WTC11 (cell line): ENCODE results near the gene LENEP. TPM values are rescaled to one million over a fixed set of nuclear protein-coding genes. Genes with fewer than 3 reads are reported as not detected.
A peak's percentile ranks its signal among the peaks of the same experiment; 100 is the strongest.

Experiments used
- ATAC-seq: fragments of 200-7000 bp; cut with Tn5 transposase; 2 replicates; pipeline ENCODE4 v1.10.0; 2021; ENCODE audit warnings: mild to moderate bottlenecking, moderate library complexity
- CTCF ChIA-PET: fragments of 300-600 bp; sonication (Branson Sonifier 250); formaldehyde crosslinking; loops from one replicate; lab custom pipeline; 2021; ENCODE audit warnings: antibody characterized with exemption; lab: Charles Lee
- POLR2A ChIA-PET: fragments of 350-600 bp; sonication (Branson Sonifier 250); formaldehyde crosslinking; loops from one replicate; lab custom pipeline; 2021; ENCODE audit warnings: antibody characterized with exemption; lab: Charles Lee
- DNase-seq: peaks from one replicate; pipeline ENCODE4 v3.0.0; 2021; ENCODE audit warnings: low spot score
- H3K27ac Mint-ChIP-seq: 2 replicates; pipeline ENCODE4 v1.8.0; 2021; ENCODE audit warnings: mixed read lengths
- H3K27me3 Mint-ChIP-seq: 2 replicates; pipeline ENCODE4 v1.8.0; 2021; ENCODE audit warnings: low read depth, mild to moderate bottlenecking, moderate library complexity, mixed read lengths
- H3K36me3 Mint-ChIP-seq: 2 replicates; pipeline ENCODE4 v1.8.0; 2021; ENCODE audit warnings: mixed read lengths
- H3K4me1 Mint-ChIP-seq: 2 replicates; pipeline ENCODE4 v1.8.0; 2022; ENCODE audit warnings: mixed read lengths
- H3K4me3 Mint-ChIP-seq: 2 replicates; pipeline ENCODE4 v1.8.0; 2021; ENCODE audit warnings: mild to moderate bottlenecking, moderate library complexity, mixed read lengths
- H3K9me3 Mint-ChIP-seq: 2 replicates; pipeline ENCODE4 v1.8.0; 2021; ENCODE audit warnings: mixed read lengths
- ELF4 ChIP-seq: sonication (generic); formaldehyde crosslinking; IDR thresholded peaks from 2 replicates; pipeline ENCODE4 v1.8.1; 2022; ENCODE audit warnings: low read depth, mild to moderate bottlenecking, moderate library complexity, missing genetic modification reagents
- ETV6 ChIP-seq: sonication (generic); formaldehyde crosslinking; IDR thresholded peaks from 2 replicates; pipeline ENCODE4 v1.8.1; 2022; ENCODE audit warnings: mild to moderate bottlenecking, missing genetic modification reagents
- FOXP1 ChIP-seq: sonication (generic); formaldehyde crosslinking; IDR thresholded peaks from 2 replicates; pipeline ENCODE4 v1.8.0; 2022; ENCODE audit warnings: missing genetic modification reagents, mild to moderate bottlenecking, moderate library complexity, borderline replicate concordance
- MYBL2 ChIP-seq: sonication (generic); formaldehyde crosslinking; IDR thresholded peaks from 2 replicates; pipeline ENCODE4 v1.8.1; 2023; ENCODE audit warnings: mild to moderate bottlenecking, moderate library complexity, missing genetic modification reagents
- NFE2L1 ChIP-seq: sonication (generic); formaldehyde crosslinking; IDR thresholded peaks from 2 replicates; pipeline ENCODE4 v1.8.1; 2023; ENCODE audit warnings: missing genetic modification reagents
- TEAD4 ChIP-seq: sonication (generic); formaldehyde crosslinking; IDR thresholded peaks from 2 replicates; pipeline ENCODE4 v1.8.0; 2022; ENCODE audit warnings: mild to moderate bottlenecking, missing genetic modification reagents
- total RNA-seq: library from RNA; stranded (reverse); gene quantifications from 3 replicates; pipeline ENCODE4 v1.2.3, GENCODE V29; 2021
- TF ChIP-seq, protein P1 (sequence below): sonication (generic); formaldehyde crosslinking; conservative IDR thresholded peaks from 2 replicates; pipeline ENCODE4 v1.8.1; 2023; ENCODE audit warnings: mild to moderate bottlenecking, low read depth, missing genetic modification reagents, moderate library complexity
- TF ChIP-seq, protein P2 (sequence below): sonication (generic); formaldehyde crosslinking; IDR thresholded peaks from 2 replicates; pipeline ENCODE4 v1.8.1; 2023; ENCODE audit warnings: mild to moderate bottlenecking, moderate library complexity, missing genetic modification reagents
- TF ChIP-seq, protein P3 (sequence below): sonication (generic); formaldehyde crosslinking; IDR thresholded peaks from 2 replicates; pipeline ENCODE4 v1.8.0; 2022; ENCODE audit warnings: mild to moderate bottlenecking, missing genetic modification reagents
- TF ChIP-seq, protein P4 (sequence below): sonication (generic); formaldehyde crosslinking; IDR thresholded peaks from 2 replicates; pipeline ENCODE4 v1.8.0; 2022; ENCODE audit warnings: missing genetic modification reagents
- TF ChIP-seq, protein P5 (sequence below): fragments of 250-450 bp; sonication (Bioruptor Pico); IDR thresholded peaks from 2 replicates; pipeline ENCODE4 v2.1.2; 2022; ENCODE audit warnings: mild to moderate bottlenecking, moderate library complexity
- TF ChIP-seq, protein P6 (sequence below): sonication (generic); formaldehyde crosslinking; IDR thresholded peaks from 2 replicates; pipeline ENCODE4 v1.8.1; 2022; ENCODE audit warnings: mild to moderate bottlenecking, moderate library complexity, missing genetic modification reagents
- TF ChIP-seq, protein P7 (sequence below): sonication (generic); formaldehyde crosslinking; IDR thresholded peaks from 2 replicates; pipeline ENCODE4 v1.8.1; 2023; ENCODE audit warnings: mild to moderate bottlenecking, missing genetic modification reagents, moderate library complexity
- TF ChIP-seq, protein P8 (sequence below): sonication (generic); formaldehyde crosslinking; IDR thresholded peaks from 2 replicates; pipeline ENCODE4 v1.8.0; 2023; ENCODE audit warnings: missing genetic modification reagents

LENEP gene
- total RNA-seq, 1 experiment from 2014 or later: 1.2 TPM

DNA sequence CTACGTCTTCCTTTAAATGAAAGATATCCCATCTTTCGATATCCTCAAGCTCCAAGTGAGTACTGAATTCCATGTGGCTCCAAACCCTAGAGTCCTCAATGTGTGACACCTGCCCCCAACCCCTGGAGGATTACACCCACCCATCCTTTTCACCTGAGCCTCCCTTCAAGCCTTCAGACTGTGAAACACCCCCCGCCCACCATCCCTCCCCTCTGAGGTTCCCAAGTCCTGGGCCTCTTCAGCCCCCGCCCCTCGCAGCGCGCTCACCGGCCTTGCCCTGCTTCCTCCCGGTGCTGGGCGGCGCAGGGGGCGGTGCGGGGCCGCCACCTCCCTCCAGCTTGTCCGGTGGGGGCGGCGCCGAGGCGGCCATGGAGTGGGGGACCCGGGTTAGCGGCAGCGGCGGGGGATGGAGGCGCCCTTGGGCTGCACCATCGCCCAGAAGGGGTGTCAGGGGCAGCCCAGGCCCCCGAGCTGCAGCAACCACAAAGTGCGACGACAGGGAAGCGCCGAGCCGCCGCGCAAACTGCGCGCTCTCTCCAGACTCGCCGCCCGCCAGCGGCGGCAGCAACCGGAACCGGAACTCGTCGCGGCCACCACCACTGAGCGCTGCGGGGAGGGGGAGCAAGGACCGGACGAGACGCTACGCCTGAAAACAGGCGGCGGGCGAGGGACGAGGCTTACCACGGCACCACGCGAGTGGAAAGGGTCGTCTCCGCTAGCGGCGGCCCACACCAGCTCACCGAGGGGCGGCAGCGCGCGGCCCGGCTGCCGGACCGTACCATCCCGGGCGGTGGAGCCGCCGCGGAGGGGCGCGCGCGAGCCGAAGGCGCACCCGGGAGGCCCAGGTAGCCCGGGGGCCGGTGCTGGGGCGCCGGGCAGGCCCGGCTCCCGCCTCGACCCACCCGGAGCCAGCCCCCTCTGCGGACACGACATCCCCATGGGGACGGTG lies 31.9 kb upstream of the LENEP start, which contains the start of gene PYGO2 (continued):
- TF ChIP-seq NFE2L1 (CRISPR knock-in tag): no peak; the same call in 1 of the 2 replicates

DNA sequence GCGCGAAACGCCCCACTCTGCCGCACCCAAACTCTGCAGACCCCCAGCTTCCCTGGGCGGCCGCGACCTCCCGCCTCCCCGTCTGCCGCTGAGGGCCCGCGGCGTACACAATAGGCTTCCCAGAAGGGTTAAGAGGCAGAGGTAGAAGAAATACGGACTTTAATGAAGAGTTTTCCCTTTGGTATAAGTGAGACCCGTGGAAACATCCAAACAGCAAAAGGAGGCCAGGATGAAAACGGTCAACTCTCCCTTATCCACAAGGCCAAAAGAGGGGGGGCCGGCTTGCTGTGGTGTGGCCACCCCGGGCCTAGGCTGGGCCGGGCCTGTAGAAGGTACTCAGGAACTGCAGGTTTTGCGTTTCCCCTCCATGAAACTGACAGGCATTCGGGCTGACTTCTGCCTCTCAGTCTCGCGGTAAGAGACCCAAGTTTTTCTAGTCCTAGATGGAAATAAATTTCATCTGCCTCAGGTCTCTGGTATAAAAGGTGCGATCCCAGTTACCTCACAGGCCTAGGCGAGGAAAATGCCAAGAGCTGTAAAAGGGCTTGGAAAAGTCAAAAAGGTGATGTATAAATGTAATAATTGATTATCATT lies 31.1 kb upstream of the LENEP start:
- Mint-ChIP-seq H3K4me3 (peak overlapping the region; percentile 81), H3K27ac (peak overlapping the region; percentile 91)
- TF ChIP-seq, protein P1, sequence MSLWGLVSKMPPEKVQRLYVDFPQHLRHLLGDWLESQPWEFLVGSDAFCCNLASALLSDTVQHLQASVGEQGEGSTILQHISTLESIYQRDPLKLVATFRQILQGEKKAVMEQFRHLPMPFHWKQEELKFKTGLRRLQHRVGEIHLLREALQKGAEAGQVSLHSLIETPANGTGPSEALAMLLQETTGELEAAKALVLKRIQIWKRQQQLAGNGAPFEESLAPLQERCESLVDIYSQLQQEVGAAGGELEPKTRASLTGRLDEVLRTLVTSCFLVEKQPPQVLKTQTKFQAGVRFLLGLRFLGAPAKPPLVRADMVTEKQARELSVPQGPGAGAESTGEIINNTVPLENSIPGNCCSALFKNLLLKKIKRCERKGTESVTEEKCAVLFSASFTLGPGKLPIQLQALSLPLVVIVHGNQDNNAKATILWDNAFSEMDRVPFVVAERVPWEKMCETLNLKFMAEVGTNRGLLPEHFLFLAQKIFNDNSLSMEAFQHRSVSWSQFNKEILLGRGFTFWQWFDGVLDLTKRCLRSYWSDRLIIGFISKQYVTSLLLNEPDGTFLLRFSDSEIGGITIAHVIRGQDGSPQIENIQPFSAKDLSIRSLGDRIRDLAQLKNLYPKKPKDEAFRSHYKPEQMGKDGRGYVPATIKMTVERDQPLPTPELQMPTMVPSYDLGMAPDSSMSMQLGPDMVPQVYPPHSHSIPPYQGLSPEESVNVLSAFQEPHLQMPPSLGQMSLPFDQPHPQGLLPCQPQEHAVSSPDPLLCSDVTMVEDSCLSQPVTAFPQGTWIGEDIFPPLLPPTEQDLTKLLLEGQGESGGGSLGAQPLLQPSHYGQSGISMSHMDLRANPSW (CRISPR knock-in tag): no peak
- TF ChIP-seq, protein P2, sequence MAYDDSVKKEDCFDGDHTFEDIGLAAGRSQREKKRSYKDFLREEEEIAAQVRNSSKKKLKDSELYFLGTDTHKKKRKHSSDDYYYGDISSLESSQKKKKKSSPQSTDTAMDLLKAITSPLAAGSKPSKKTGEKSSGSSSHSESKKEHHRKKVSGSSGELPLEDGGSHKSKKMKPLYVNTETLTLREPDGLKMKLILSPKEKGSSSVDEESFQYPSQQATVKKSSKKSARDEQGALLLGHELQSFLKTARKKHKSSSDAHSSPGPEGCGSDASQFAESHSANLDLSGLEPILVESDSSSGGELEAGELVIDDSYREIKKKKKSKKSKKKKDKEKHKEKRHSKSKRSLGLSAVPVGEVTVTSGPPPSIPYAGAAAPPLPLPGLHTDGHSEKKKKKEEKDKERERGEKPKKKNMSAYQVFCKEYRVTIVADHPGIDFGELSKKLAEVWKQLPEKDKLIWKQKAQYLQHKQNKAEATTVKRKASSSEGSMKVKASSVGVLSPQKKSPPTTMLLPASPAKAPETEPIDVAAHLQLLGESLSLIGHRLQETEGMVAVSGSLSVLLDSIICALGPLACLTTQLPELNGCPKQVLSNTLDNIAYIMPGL (CRISPR knock-in tag): 0 out of 2 replicates have a peak, but pooled peaks have one; percentile 11
- TF ChIP-seq, protein P3, sequence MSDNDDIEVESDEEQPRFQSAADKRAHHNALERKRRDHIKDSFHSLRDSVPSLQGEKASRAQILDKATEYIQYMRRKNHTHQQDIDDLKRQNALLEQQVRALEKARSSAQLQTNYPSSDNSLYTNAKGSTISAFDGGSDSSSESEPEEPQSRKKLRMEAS (CRISPR knock-in tag): no peak
- TF ChIP-seq FOXP1 (CRISPR knock-in tag) (no peak; the same call in 1 of the 2 replicates), MYBL2 (CRISPR knock-in tag) (no peak), ETV6 (no peak), TEAD4 (CRISPR knock-in tag) (no peak), ELF4 (CRISPR knock-in tag) (no peak)
- TF ChIP-seq, protein P4, sequence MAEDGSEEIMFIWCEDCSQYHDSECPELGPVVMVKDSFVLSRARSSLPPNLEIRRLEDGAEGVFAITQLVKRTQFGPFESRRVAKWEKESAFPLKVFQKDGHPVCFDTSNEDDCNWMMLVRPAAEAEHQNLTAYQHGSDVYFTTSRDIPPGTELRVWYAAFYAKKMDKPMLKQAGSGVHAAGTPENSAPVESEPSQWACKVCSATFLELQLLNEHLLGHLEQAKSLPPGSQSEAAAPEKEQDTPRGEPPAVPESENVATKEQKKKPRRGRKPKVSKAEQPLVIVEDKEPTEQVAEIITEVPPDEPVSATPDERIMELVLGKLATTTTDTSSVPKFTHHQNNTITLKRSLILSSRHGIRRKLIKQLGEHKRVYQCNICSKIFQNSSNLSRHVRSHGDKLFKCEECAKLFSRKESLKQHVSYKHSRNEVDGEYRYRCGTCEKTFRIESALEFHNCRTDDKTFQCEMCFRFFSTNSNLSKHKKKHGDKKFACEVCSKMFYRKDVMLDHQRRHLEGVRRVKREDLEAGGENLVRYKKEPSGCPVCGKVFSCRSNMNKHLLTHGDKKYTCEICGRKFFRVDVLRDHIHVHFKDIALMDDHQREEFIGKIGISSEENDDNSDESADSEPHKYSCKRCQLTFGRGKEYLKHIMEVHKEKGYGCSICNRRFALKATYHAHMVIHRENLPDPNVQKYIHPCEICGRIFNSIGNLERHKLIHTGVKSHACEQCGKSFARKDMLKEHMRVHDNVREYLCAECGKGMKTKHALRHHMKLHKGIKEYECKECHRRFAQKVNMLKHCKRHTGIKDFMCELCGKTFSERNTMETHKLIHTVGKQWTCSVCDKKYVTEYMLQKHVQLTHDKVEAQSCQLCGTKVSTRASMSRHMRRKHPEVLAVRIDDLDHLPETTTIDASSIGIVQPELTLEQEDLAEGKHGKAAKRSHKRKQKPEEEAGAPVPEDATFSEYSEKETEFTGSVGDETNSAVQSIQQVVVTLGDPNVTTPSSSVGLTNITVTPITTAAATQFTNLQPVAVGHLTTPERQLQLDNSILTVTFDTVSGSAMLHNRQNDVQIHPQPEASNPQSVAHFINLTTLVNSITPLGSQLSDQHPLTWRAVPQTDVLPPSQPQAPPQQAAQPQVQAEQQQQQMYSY (CRISPR knock-in tag): no peak
- TF ChIP-seq, protein P5, sequence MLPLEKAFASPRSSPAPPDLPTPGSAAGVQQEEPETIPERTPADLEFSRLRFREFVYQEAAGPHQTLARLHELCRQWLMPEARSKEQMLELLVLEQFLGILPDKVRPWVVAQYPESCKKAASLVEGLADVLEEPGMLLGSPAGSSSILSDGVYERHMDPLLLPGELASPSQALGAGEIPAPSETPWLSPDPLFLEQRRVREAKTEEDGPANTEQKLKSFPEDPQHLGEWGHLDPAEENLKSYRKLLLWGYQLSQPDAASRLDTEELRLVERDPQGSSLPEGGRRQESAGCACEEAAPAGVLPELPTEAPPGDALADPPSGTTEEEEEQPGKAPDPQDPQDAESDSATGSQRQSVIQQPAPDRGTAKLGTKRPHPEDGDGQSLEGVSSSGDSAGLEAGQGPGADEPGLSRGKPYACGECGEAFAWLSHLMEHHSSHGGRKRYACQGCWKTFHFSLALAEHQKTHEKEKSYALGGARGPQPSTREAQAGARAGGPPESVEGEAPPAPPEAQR (CRISPR knock-in tag): no peak
- TF ChIP-seq, protein P6, sequence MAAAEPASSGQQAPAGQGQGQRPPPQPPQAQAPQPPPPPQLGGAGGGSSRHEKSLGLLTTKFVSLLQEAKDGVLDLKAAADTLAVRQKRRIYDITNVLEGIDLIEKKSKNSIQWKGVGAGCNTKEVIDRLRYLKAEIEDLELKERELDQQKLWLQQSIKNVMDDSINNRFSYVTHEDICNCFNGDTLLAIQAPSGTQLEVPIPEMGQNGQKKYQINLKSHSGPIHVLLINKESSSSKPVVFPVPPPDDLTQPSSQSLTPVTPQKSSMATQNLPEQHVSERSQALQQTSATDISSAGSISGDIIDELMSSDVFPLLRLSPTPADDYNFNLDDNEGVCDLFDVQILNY: peak; percentile 40; the same call in 1 of the 2 replicates
- TF ChIP-seq, protein P7, sequence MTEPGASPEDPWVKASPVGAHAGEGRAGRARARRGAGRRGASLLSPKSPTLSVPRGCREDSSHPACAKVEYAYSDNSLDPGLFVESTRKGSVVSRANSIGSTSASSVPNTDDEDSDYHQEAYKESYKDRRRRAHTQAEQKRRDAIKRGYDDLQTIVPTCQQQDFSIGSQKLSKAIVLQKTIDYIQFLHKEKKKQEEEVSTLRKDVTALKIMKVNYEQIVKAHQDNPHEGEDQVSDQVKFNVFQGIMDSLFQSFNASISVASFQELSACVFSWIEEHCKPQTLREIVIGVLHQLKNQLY: no peak
- TF ChIP-seq, protein P8, sequence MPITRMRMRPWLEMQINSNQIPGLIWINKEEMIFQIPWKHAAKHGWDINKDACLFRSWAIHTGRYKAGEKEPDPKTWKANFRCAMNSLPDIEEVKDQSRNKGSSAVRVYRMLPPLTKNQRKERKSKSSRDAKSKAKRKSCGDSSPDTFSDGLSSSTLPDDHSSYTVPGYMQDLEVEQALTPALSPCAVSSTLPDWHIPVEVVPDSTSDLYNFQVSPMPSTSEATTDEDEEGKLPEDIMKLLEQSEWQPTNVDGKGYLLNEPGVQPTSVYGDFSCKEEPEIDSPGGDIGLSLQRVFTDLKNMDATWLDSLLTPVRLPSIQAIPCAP (CRISPR knock-in tag): no peak; the same call in 1 of the 2 replicates
- TF ChIP-seq, all 79 proteins: peak for 2
- Mint-ChIP-seq H3K4me1 (peaks cover 26% of the 10 kb centered on the region), H3K9me3 (no peaks in the 10 kb centered on the region), H3K36me3 (peaks cover 50% of the 10 kb centered on the region), H3K27me3 (no peaks in the 10 kb centered on the region)
- DNase-seq: no peak
- ChIA-PET CTCF (interaction anchor here (0.9 to 4.1 kb wide), 11 partner anchors 10 to 211 kb away, joined by 4 to 33 read pairs (median 7); partner anchors contain the start of genes FLAD1, KRTCAP2, LENEP and PMVK), POLR2A (interaction anchor here (1.0 to 3.2 kb wide), 6 partner anchors 8 to 37 kb away, joined by 6 to 26 read pairs (median 9); partner anchors contain the start of genes FLAD1 and SHC1)
- peak; percentile 20 for ATAC-seq
